MCF 10A (cell line): ENCODE results near the gene KAZN. TPM values are rescaled to one million over a fixed set of nuclear protein-coding genes. Genes with fewer than 3 reads are reported as not detected.

Experiments
- BruUV-seq: library from RNA; stranded (reverse); fragments of 400-500 nt; replicated peaks from 2 replicates; lab custom pipeline; 2021; lab: Mats Ljungman, UMichigan
- CTCF ChIA-PET: fragments of 300-600 bp; sonication (Branson Sonifier 250); formaldehyde crosslinking; extraction: SDS; loops from one replicate; lab custom pipeline; 2021; ENCODE audit warnings: antibody characterized with exemption, inconsistent platforms; lab: Yijun Ruan, JAX
- POLR2A ChIA-PET: fragments of 300-600, 350-650 bp; sonication (Branson Sonifier 250); formaldehyde crosslinking; extraction: SDS; loops from one replicate; lab custom pipeline; 2020; ENCODE audit warnings: antibody characterized with exemption, inconsistent platforms; lab: Yijun Ruan, JAX
- DNase-seq: peaks from one replicate; pipeline ENCODE4 v3.0.0-alpha.2; 2018; ENCODE audit not compliant: unreplicated experiment
- H3K27ac Mint-ChIP-seq: one replicate; pipeline ENCODE4 v1.8.0; 2022; ENCODE audit warnings: mild to moderate bottlenecking, low read depth, mixed read lengths; ENCODE audit not compliant: unreplicated experiment
- H3K27me3 Mint-ChIP-seq: one replicate; pipeline ENCODE4 v1.8.0; 2022; ENCODE audit warnings: mixed read lengths; ENCODE audit not compliant: insufficient read depth, unreplicated experiment
- H3K36me3 Mint-ChIP-seq: one replicate; pipeline ENCODE4 v1.8.0; 2022; ENCODE audit warnings: mild to moderate bottlenecking, moderate library complexity, mixed read lengths; ENCODE audit not compliant: insufficient read depth, unreplicated experiment
- H3K4me1 Mint-ChIP-seq: one replicate; pipeline ENCODE4 v1.8.0; 2022; ENCODE audit warnings: mixed read lengths; ENCODE audit not compliant: insufficient read depth, unreplicated experiment
- H3K4me3 Mint-ChIP-seq: one replicate; pipeline ENCODE4 v1.8.0; 2022; ENCODE audit warnings: mild to moderate bottlenecking, moderate library complexity, mixed read lengths; ENCODE audit not compliant: unreplicated experiment
- H3K9me3 Mint-ChIP-seq: one replicate; pipeline ENCODE4 v1.8.0; 2022; ENCODE audit warnings: mixed read lengths; ENCODE audit not compliant: unreplicated experiment
- intact Hi-C: fragments of 100-400 bp; cut with micrococcal nuclease; formaldehyde crosslinking; loops from 2 replicates; pipeline ENCODE4 v1.14.1; 2022
- total RNA-seq: library from RNA; stranded (reverse); gene quantifications from 2 replicates; pipeline ENCODE4 v1.2.3, GENCODE V29; 2022
- TF ChIP-seq, protein P1 (sequence below): fragments of 200-600 bp; IDR thresholded peaks from one replicate; pipeline ENCODE4 v1.8.0; 2022; ENCODE audit warnings: antibody characterized with exemption, mild to moderate bottlenecking; ENCODE audit not compliant: unreplicated experiment

The KAZN gene
- total RNA-seq, 1 experiment from 2014 or later: 3.3 TPM

- CTCF ChIA-PET: no interaction called here
- Mint-ChIP-seq H3K4me3 (no peak overlapping the region), H3K27me3 (no peaks in the 10 kb centered on the region), H3K9me3 (no peaks in the 10 kb centered on the region), H3K36me3 (no peaks in the 10 kb centered on the region), H3K4me1 (no peaks in the 10 kb centered on the region), H3K27ac (no peak overlapping the region)
- BruUV-seq: no TSS peak
- POLR2A ChIA-PET: no interaction called here
- intact Hi-C loops: no loop called here
- TF ChIP-seq, protein P1, sequence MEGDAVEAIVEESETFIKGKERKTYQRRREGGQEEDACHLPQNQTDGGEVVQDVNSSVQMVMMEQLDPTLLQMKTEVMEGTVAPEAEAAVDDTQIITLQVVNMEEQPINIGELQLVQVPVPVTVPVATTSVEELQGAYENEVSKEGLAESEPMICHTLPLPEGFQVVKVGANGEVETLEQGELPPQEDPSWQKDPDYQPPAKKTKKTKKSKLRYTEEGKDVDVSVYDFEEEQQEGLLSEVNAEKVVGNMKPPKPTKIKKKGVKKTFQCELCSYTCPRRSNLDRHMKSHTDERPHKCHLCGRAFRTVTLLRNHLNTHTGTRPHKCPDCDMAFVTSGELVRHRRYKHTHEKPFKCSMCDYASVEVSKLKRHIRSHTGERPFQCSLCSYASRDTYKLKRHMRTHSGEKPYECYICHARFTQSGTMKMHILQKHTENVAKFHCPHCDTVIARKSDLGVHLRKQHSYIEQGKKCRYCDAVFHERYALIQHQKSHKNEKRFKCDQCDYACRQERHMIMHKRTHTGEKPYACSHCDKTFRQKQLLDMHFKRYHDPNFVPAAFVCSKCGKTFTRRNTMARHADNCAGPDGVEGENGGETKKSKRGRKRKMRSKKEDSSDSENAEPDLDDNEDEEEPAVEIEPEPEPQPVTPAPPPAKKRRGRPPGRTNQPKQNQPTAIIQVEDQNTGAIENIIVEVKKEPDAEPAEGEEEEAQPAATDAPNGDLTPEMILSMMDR: no peak
- DNase-seq: no peak
These were observed 56.1 kb downstream of the KAZN start for GRCh38 chr1:14654554-14654953.

GRCh38 chr1:14655385-14655784, 56.9 kb downstream of the KAZN start:
- H3K9me3 Mint-ChIP-seq: no peaks in the 10 kb centered on the region
- no peak overlapping the region for H3K27ac Mint-ChIP-seq
- H3K27me3 Mint-ChIP-seq: no peaks in the 10 kb centered on the region
- no peaks in the 10 kb centered on the region for H3K36me3 Mint-ChIP-seq
- DNase-seq: no peak
- CTCF ChIA-PET: no interaction called here
- TF ChIP-seq, protein P1: no peak
- no peak overlapping the region for H3K4me3 Mint-ChIP-seq
- POLR2A ChIA-PET: no interaction called here
- H3K4me1 Mint-ChIP-seq: no peaks in the 10 kb centered on the region
- BruUV-seq: no TSS peak
- intact Hi-C loops: no loop called here

- BruUV-seq: no TSS peak
- intact Hi-C loops: no loop called here
- TF ChIP-seq, protein P1: no peak
- Mint-ChIP-seq H3K27ac (no peak overlapping the region), H3K4me3 (no peak overlapping the region), H3K36me3 (no peaks in the 10 kb centered on the region), H3K27me3 (no peaks in the 10 kb centered on the region), H3K9me3 (no peaks in the 10 kb centered on the region), H3K4me1 (no peaks in the 10 kb centered on the region)
- ChIA-PET POLR2A (no interaction called here), CTCF (no interaction called here)
- DNase-seq: no peak
These were observed 58.0 kb downstream of the KAZN start for GRCh38 chr1:14656384-14656937.

DNA sequence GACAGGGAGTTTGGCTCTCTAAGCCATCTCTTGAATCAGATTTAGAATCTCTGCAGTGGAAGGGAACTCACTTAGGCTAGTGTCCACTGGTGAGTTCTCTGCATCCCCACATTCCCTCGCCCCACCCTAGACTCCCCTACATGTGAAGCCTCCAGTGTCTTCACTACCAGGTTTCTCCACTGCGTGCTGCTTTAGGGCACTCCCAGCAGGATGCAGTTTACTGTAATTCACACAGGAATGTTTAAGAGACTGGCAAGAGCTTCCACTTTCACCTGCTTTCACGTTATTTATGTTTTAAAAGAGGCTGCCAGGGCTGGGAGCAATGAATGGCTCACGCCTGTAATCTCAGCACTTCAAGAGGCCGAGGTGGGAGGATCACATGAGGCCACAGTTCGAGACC, 60.2 kb downstream of the KAZN start:
- Mint-ChIP-seq H3K27me3 (no peaks in the 10 kb centered on the region), H3K4me1 (no peaks in the 10 kb centered on the region), H3K9me3 (no peaks in the 10 kb centered on the region), H3K36me3 (no peaks in the 10 kb centered on the region), H3K27ac (no peak overlapping the region), H3K4me3 (no peak overlapping the region)
- no TSS peak for BruUV-seq
- TF ChIP-seq, protein P1: no peak
- CTCF ChIA-PET: no interaction called here
- POLR2A ChIA-PET: interaction anchor here (0.7 kb wide), 1 partner anchor 69 kb away, joined by 3 read pairs; no protein-coding TSS in a partner anchor
- no peak for DNase-seq
- intact Hi-C loops: no loop called here
